Keratinocyte (primary cell): ENCODE results near the gene TTLL4.

Source experiments
- CTCF ChIP-seq, 3 experiments: IDR thresholded peaks in 1 of 3; conservative IDR thresholded peaks in 1 of 3; optimal IDR thresholded peaks in 1 of 3; 2 replicates in 2 of 3; 3 replicates in 1 of 3; pipeline versions ENCODE3 to v1.5.1; 2011; ENCODE audit warnings: low read length in 3 of 3, mild to moderate bottlenecking in 3 of 3, moderate library complexity in 2 of 3, control low read depth in 1 of 3, inconsistent platforms in 1 of 3; ENCODE audit not compliant: insufficient read depth in 2 of 3; ENCODE audit errors: extremely low read depth in 1 of 3
- EZH2 ChIP-seq: IDR thresholded peaks from one replicate; pipeline ENCODE4 v1.6.1; 2012; ENCODE audit warnings: inconsistent platforms, mild to moderate bottlenecking, low read length, moderate library complexity

- TF ChIP-seq CTCF (optimal IDR thresholded peaks at IDR 0.05 in 1 of 3, IDR thresholded peaks at IDR 0.05 in 1 of 3, conservative IDR thresholded peaks at IDR 0.05 in 1 of 3; ENCODE audit: extremely low read depth in 1 of 3, insufficient read depth in 2 of 3, low read length in 3 of 3) (no peak), EZH2 (no peak)
Observed at GRCh38 chr2:218720048-218721041, 9.7 kb downstream of the TTLL4 start.
